Duodenal mucosa (tissue), 2 donors: Measurements from ENCODE around the gene PPM1H.
"Not testable (repeated sequence)": the region's sequence is repeated elsewhere in the genome, so short reads cannot be mapped to it uniquely, and the experiment has no call there.

Experiments used
- H3K27ac ChIP-seq: one replicate; pipeline ENCODE4 v1.7.0; 2013; ENCODE audit warnings: low read depth, low read length
- H3K27me3 ChIP-seq, 2 donors: one replicate each; pipeline ENCODE4 v1.7.0; 2013; ENCODE audit warnings: low read length in 2 of 2, control low read depth in 1 of 2; ENCODE audit not compliant: insufficient read depth in 2 of 2, control insufficient read depth in 1 of 2
- H3K36me3 ChIP-seq, 2 donors: one replicate each; pipeline ENCODE4 v1.7.0; 2013; ENCODE audit warnings: low read length in 2 of 2, control low read depth in 1 of 2; ENCODE audit not compliant: insufficient read depth in 2 of 2, control insufficient read depth in 1 of 2
- H3K4me1 ChIP-seq, 2 donors: one replicate each; pipeline ENCODE4 v1.7.0; 2013; ENCODE audit warnings: low read length in 2 of 2, control low read depth in 1 of 2; ENCODE audit not compliant: insufficient read depth in 2 of 2, control insufficient read depth in 1 of 2
- H3K4me3 ChIP-seq, 2 donors: one replicate each; pipeline ENCODE4 v1.7.0; 2013; ENCODE audit warnings: low read length in 2 of 2, low read depth in 1 of 2
- H3K9ac ChIP-seq, 2 donors: one replicate each; pipeline ENCODE4 v1.7.0; 2013; ENCODE audit warnings: low read length in 2 of 2, low read depth in 1 of 2
- H3K9me3 ChIP-seq, 2 donors: one replicate each; pipeline ENCODE4 v1.7.0; 2013; ENCODE audit warnings: low read length in 2 of 2, control low read depth in 1 of 2; ENCODE audit not compliant: control insufficient read depth in 1 of 2

Gene PPM1H

GRCh38 chr12:62763312-62763711 lies 171.6 kb downstream of the PPM1H start:
- H3K4me1 ChIP-seq: peaks cover 26 to 35% of the 10 kb centered on the region in 2 donors
- H3K9ac ChIP-seq: no peak overlapping the region
- H3K4me3 ChIP-seq: peak overlapping the region in 1 of 2 donors; percentile 28
- H3K9me3 ChIP-seq: no peaks in the 10 kb centered on the region
- no peak overlapping the region for H3K27ac ChIP-seq
- no peaks in the 10 kb centered on the region for H3K27me3 ChIP-seq
- no peaks in the 10 kb centered on the region for H3K36me3 ChIP-seq

DNA sequence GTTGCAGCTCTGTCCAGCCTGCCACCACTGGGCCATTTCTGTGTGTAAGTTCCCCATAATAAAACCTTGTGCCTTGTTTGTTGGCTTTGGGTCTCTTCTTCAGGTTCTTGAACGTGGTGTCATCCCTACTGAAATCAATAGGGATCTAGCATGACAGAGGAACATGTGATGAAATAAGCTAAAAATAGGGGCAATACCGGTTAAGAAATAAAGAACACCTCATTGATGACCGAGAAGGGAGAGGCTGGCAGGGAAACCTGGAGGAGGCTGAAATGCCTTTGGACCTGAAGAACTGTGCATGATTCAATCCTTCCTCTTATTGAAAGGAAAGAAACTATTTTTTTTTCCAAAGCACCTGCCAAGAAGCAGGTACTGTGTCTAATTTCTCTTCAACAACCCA lies 172.3 kb downstream of the PPM1H start:
- Histone ChIP-seq H3K9me3 (no peaks in the 10 kb centered on the region), H3K36me3 (no peaks in the 10 kb centered on the region), H3K27ac (no peak overlapping the region), H3K4me3 (no peak overlapping the region), H3K9ac (no peak overlapping the region), H3K27me3 (no peaks in the 10 kb centered on the region), H3K4me1 (peaks cover 26 to 35% of the 10 kb centered on the region in 2 donors)

- Histone ChIP-seq H3K9me3 (no peaks in the 10 kb centered on the region), H3K27me3 (no peaks in the 10 kb centered on the region), H3K36me3 (no peaks in the 10 kb centered on the region), H3K27ac (no peak overlapping the region), H3K4me3 (no peak overlapping the region), H3K4me1 (peaks cover 26 to 35% of the 10 kb centered on the region in 2 donors), H3K9ac (no peak overlapping the region)
Observed at GRCh38 chr12:62761658-62762057, 173.3 kb downstream of the PPM1H start.

GRCh38 chr12:62760779-62761178 lies 174.2 kb downstream of the PPM1H start:
- no peaks in the 10 kb centered on the region for H3K9me3 ChIP-seq
- no peak overlapping the region for H3K27ac ChIP-seq
- peaks cover 26 to 35% of the 10 kb centered on the region in 2 donors for H3K4me1 ChIP-seq
- H3K9ac ChIP-seq: peak overlapping the region in 1 of 2 donors; percentile 1
- H3K4me3 ChIP-seq: no peak overlapping the region
- H3K27me3 ChIP-seq: no peaks in the 10 kb centered on the region
- H3K36me3 ChIP-seq: no peaks in the 10 kb centered on the region

GRCh38 chr12:62760341-62760740 lies 174.6 kb downstream of the PPM1H start:
- not testable (repeated sequence) for H3K27ac ChIP-seq

DNA sequence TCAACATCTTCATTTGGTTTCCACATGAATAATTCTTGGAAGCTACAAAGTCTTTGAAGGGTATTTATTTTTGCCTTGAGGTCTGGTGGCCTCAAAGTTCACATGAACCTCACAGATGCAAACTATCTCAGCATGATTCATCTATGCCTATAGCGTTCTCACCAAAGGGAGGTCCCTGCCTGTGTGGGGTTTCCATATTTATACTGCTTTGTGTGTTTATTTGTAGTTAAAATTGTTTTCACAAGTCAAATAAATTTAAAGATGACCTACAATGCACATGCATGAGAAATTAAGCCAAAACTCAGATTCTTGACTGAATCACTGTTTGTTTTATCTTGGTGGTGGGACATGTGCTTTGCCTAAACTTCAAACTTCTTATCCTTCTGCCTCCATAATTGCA lies 176.7 kb downstream of the PPM1H start:
- Histone ChIP-seq H3K4me3 (no peak overlapping the region), H3K4me1 (peaks cover 16 to 25% of the 10 kb centered on the region in 2 donors), H3K9ac (no peak overlapping the region), H3K36me3 (peaks cover 0 to 3% of the 10 kb centered on the region in 2 donors), H3K27ac (no peak overlapping the region), H3K27me3 (no peaks in the 10 kb centered on the region), H3K9me3 (no peaks in the 10 kb centered on the region)

More at GRCh38 chr12:62760341-62760740, 174.6 kb downstream of the PPM1H start:
- H3K4me3 ChIP-seq, H3K36me3 ChIP-seq, H3K27me3 ChIP-seq, H3K9me3 ChIP-seq: not testable (repeated sequence)
- Histone ChIP-seq H3K9ac (peak overlapping the region in 1 of 2 donors; percentile 1), H3K4me1 (peaks cover 26 to 35% of the 10 kb centered on the region in 2 donors)

GRCh38 chr12:62757048-62757447 lies 177.9 kb downstream of the PPM1H start:
- Histone ChIP-seq H3K9ac (no peak overlapping the region), H3K4me1 (peaks cover 9 to 20% of the 10 kb centered on the region in 2 donors)

GRCh38 chr12:62754706-62755105 lies 180.2 kb downstream of the PPM1H start:
- Histone ChIP-seq H3K27me3 (no peaks in the 10 kb centered on the region), H3K27ac (no peak overlapping the region), H3K36me3 (peaks cover 0 to 3% of the 10 kb centered on the region in 2 donors), H3K9ac (no peak overlapping the region), H3K4me1 (peaks cover 5 to 17% of the 10 kb centered on the region in 2 donors), H3K4me3 (no peak overlapping the region), H3K9me3 (no peaks in the 10 kb centered on the region)

More at GRCh38 chr12:62757048-62757447, 177.9 kb downstream of the PPM1H start:
- Histone ChIP-seq H3K36me3 (peaks cover 0 to 3% of the 10 kb centered on the region in 2 donors), H3K27ac (no peak overlapping the region), H3K4me3 (no peak overlapping the region), H3K9me3 (no peaks in the 10 kb centered on the region), H3K27me3 (no peaks in the 10 kb centered on the region)

DNA sequence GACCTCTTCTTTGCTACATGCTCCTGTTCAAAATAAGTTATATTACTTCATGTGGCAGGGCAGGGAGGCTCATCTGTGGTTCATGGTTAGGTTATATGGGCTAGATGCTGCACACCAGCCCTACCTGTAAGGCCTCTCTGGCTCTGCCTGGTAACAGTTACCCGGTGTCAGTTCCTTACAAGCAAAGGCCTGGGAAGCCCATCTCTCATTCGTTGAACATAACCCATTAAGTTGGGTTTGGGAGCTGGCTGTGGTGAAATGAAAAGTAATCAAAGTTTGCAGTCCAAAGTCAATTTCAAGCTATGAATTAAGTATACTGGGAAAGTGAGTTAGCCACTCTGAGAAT lies 183.2 kb downstream of the PPM1H start:
- Histone ChIP-seq H3K36me3 (peaks cover 0 to 3% of the 10 kb centered on the region in 2 donors), H3K4me1 (peaks cover 5 to 17% of the 10 kb centered on the region in 2 donors), H3K27me3 (no peaks in the 10 kb centered on the region), H3K9ac (no peak overlapping the region), H3K9me3 (no peaks in the 10 kb centered on the region), H3K4me3 (no peak overlapping the region), H3K27ac (no peak overlapping the region)

DNA sequence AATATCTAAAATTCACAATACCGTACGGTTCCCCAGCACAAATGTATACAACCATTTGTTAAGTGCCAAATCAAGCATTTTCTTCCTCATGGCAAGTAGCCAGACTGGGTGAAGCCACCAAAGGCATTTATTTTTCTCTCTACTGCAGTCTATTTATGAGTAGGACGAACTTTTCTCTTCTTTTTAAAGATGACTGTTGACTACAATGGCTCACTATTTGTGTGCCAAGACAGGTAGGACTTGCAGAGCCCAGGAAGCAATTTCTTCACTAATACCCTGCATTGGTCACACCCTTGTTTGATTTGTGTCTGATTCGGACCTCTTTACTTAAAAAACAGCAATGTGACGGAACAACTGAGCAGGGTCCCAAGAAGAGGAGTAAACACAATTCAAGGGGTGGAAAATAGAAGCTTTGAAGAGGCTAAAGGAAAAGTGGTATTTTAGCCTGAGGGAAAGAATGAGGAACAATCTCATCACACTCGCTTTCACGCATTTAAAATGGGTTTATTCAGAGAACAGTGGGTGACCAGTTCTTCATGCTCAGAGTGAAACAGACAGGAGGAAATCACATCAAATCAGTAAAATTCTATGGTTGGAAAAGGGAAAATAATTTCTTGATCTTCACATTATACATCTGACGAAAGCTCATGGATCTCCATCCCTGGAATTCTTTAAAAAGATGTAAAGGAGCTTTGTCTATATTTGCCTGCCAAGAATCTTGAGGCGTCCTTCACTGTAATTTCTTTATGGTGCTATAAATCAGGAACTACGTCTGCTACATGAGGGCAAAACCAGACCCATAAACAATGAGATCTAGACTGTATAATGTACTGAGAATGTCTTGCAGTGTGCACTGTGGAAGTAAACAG lies 183.8 kb downstream of the PPM1H start:
- Histone ChIP-seq H3K27me3 (no peaks in the 10 kb centered on the region), H3K9ac (no peak overlapping the region), H3K27ac (no peak overlapping the region), H3K9me3 (no peaks in the 10 kb centered on the region), H3K4me1 (peaks cover 5 to 17% of the 10 kb centered on the region in 2 donors), H3K4me3 (no peak overlapping the region), H3K36me3 (peaks cover 0 to 3% of the 10 kb centered on the region in 2 donors)
